Activated CD4-positive, CD25-positive, alpha-beta regulatory T cell treated with anti-CD3 and anti-CD28 coated beads, Interleukin-2, amount 50 U/mL, for 24 hours (primary cell): ENCODE measurements around the gene WDFY4.

ENCODE experiments used
- ATAC-seq, 2 donors: fragments of 150-1000 bp; cut with Tn5 transposase; one replicate each; pipeline ENCODE4 v1.10.0; 2021; ENCODE audit warnings: mild to moderate bottlenecking in 1 of 2, moderate library complexity in 1 of 2

The WDFY4 gene

GRCh38 chr10:48926255-48926654, 241.6 kb downstream of the WDFY4 start:
- ATAC-seq: no peak

GRCh38 chr10:48926764-48927540, 242.3 kb downstream of the WDFY4 start:
- no peak for ATAC-seq

GRCh38 chr10:48929413-48929990, 244.8 kb downstream of the WDFY4 start:
- ATAC-seq: no peak

DNA sequence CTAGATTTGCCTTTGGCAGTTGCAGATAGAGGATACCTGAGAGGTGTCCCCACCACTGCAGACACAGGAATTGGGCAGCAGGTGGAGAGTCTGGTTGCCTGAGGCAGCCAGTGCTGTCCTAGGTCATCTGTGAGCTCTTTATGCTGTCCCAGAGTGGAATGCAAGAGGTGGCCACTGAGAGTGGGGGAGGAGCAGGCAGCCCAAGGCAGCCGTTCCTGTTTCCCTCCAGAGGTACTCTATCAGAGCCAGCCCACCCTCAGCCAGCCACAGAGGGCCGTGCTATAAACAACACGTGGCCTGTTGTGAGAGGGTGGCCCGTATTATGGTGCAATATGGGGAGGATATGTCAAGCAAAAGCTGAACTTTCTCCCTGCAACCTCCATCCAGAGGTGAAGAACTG, 246.5 kb downstream of the WDFY4 start:
- ATAC-seq: no peak

DNA sequence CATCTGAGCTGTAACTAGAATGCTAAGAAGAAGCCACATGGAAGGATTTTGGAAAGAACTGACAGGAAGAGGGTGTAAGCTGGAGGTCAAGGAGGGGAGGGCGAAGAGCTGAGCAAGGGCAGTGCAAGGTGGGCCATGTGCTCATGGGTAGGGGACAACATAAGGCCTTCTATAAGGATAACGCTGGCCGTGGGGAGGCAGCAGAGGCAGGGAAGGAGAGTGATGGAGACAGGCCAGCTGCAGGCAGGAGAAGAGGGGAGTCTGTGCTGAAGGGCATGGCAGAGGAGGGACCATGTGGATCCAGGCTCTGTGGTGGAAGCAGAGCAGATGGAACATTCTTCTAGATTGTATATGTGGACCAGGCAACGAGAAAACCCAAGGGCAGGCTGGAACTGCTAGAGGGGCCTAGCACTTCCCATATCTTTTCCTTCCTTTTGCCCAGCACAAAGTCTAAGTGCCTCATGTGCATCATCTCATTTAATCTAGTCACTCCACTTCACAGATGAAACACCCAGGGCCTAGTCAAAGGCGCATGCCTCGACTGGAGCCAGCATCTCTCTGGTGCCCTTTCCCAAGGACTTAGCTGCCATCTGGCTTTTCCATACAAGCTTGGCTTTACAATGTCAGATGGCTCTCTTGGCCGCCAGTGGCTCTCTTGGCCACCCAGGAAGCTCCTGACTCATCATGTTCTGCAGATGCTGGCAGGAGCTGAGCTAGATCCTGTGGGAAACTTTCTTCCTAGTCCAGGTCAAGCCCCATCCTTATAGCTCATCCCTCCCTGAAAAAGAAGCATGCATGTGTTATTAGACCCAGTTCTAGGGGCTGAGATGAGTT, 248.4 kb downstream of the WDFY4 start:
- ATAC-seq: no peak

DNA sequence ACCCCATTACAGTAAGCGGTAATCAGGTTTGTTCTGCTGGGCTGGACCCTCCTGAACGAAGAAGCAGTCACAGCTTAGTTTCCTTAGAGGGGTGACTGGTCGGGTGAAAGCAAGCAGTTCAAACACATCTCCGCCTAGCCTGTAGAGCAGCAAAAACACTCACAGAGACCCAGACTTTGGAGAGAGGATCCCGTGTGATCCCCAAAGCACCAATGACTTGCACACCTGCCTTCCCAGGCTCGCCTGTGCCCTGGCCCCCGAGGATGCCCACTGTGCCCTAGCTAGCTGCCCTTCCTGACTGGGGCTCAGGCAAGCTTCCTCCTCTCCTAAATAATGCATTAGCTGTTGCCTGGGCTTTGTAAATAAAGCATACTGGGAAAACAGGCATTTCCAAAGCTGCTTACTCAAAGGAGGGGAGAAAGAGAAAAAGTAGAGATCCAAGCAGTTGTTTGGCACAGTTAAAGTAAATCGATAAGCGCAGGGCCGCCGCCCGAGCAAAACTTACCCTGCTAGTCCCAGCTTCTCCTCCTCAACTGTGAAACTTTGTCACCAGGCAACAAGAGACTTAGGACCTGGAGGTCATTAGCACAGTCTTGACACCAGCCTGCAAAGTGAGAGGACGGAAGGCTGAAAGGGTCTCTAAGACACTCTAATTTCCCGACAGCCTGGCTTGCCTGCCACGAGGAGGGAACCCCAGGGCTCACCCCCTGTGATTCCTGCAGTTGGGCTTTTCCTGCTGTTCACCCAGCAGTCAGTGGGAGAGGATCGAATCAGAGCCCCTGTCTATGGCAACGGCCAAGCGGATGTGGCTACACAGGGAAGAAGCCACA, 250.2 kb downstream of the WDFY4 start:
- ATAC-seq: no peak

GRCh38 chr10:48935577-48935976, 250.9 kb downstream of the WDFY4 start:
- ATAC-seq: no peak

GRCh38 chr10:48937796-48938195, 253.1 kb downstream of the WDFY4 start:
- ATAC-seq: no peak

DNA sequence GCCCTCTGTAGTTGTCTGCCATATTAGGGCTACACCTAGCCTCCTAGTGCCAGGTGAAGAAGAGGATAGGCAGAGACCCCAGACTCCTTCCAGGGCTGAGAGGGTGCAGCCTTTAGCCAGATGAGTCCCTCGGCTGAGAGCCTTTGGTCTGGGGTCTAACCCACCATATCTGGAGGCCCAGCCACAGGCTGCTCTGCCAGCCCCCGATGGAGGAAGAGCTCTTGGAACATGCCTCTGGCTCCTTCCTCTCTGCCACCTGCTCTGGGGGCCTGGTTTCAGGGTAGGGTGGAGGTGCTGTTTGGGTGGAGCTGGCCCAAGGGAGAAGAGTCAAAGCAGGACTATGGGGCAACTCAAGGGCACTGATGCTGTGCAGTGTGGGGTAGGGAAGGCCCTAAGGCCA, 253.6 kb downstream of the WDFY4 start:
- ATAC-seq: no peak

DNA sequence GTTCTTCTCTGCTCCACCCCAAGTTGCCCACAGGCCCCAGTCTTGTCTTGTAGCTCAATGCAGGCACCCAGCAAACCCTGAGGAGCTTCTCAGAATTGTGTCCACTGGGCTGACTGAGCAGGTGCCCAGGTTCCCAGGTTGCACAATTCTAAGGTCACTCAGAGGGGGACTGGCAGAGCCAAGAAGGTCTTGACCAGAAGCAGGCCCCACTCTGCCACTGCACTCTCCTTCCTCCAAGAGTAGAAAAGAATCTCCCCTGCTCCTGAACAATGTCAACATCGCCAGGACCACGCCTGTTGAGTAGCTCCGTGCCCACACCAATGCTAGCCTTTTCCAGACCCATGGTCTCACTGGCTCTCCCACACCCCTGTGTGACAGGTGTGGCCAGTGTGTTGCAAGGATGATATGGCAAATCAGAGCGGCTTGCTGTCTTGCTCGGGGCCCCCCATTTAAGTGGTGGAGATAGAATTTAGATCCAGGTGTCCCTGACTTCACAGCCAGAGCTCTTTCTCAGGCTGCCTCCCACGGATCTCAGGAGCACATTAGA, 254.4 kb downstream of the WDFY4 start:
- ATAC-seq: no peak

GRCh38 chr10:48939790-48940325, 255.2 kb downstream of the WDFY4 start, which contains the start of gene LRRC18:
TSS of gene LRRC18 (minus strand) at chr10:48939840. CDS start at chr10:48914155, 25,685 bp downstream.
- no peak for ATAC-seq

DNA sequence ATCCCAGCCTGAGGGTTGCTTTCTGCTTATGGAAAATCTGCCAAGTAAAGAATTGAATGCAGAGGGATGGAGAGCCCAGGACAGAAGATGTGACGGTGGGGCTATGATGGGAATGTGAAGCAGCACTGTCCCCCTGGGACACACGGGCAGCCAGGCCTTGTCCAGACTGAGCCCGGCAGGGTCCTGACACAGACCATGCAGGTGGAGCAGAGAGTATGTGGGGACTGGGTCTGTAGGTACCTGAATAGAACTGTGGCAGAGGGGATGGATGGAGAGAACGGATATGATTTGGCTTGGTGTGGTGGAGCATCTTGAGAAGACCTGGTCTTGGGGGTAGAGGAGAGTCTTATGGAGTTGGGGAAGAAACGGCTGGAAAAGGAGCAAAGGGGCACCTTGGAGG, 255.7 kb downstream of the WDFY4 start:
- no peak for ATAC-seq

DNA sequence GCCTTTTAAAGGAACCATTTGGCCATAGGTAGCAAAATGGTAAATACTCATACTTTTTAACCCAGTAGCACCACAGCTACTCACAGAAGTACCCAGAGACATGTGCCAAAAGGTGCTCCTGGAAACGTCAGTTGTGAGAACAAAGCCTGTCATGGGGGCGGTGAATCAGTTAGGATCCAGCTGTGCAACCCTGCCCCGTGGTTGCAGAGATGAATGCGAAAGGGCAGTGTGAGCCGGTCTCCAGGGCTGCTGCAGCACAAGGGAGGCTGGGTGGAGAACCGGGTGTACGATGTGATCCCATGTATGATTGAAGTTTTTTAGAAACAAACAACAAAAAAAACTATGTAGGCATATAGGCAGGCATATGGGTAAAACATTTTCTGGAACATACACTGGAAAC, 256.3 kb downstream of the WDFY4 start:
- no peak for ATAC-seq

GRCh38 chr10:48941427-48942075, 256.9 kb downstream of the WDFY4 start:
- no peak for ATAC-seq

DNA sequence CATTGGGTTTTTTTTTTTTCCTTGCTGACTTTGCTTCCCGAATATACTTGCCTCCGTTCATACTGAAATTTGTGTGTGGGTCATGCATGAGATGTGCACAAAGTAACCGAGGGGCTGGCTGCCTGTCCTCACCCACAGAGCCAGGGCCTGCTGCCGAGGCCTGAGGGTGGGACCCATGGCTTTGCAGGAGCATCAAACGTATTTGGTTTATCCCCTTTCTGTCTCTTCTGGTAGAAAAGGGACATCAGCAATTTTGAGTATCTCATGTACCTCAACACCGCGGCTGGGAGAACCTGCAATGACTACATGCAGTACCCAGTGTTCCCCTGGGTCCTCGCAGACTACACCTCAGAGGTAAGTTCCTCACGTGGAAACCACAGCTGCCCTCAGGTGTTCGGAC, 258.4 kb downstream of the WDFY4 start:
- no peak for ATAC-seq

GRCh38 chr10:48944171-48944570, 259.5 kb downstream of the WDFY4 start:
- ATAC-seq: no peak

GRCh38 chr10:48945441-48946130, 260.9 kb downstream of the WDFY4 start:
- ATAC-seq: no peak

DNA sequence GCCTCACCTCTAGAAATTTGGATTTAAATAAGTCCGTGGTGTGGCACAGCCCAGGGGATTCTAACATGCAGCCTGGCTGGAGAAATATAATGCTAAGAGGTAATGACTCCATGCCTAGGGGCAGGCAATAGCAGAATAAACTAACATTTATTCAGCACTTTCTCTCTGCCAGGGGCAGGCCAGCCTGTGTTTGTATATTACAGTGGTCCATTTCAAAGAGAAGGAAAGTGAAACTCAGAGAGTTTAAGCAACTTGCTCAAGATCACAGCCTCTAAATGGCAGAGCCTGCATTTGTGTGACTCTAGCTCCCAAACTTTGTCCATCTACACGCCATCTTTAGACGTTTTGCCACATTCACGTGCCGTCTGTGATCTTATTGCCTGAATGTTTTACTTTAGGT, 261.7 kb downstream of the WDFY4 start:
- ATAC-seq: no peak

GRCh38 chr10:48946891-48947500, 262.3 kb downstream of the WDFY4 start:
- no peak for ATAC-seq

DNA sequence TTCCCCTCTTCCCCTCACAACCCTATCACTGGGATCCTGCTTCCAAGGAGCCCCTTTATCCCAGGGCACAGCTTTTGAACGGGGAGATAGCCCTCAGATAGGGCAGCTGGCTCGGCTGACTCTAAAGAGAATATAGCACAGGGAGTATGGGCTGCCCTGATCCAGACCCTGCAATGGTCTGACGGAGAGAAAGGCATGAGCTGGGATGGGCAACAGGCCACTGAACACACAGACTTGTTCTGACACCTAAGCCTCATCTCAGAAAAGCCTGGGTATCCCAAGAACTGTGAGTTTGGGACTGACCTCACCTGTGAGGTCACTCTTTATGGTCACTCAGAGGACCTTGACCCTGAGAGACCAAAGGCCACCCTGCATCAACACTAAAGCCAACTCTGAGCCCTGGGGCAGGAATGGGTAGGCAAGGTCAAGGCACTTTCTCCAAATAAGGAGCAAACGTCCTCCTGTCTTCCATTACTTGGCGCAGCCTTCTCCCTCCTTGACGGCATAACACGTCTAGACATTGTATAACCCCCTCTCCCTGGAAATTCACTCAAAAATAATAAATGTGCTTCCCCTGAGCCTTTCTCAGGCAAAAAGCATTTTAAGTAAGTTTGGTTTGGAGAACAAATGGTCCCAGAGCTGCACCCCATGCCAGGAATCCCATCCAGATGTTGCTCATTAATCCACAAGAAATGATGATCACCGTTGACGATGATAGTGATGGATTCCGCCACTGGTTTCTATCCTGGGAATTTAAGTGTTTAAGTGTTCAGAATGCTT, 263.2 kb downstream of the WDFY4 start:
- ATAC-seq: no peak
